HepG2 (cell line): ENCODE results near the gene POC1B. TPM values are rescaled to one million over a fixed set of nuclear protein-coding genes. Genes with fewer than 3 reads are reported as not detected.

Experiments used
- ATAC-seq: fragments of 200-7000 bp; cut with Tn5 transposase; 3 replicates; pipeline ENCODE4 v1.9.1; 2020; ENCODE audit warnings: mild to moderate bottlenecking, moderate library complexity
- BruUV-seq: library from RNA; stranded (reverse); fragments of 400-500 nt; replicated peaks from 2 replicates; lab custom pipeline; 2021; lab: Mats Ljungman, UMichigan
- CTCF ChIA-PET: fragments of 300-600 bp; formaldehyde crosslinking; extraction: SDS; loops from one replicate; lab custom pipeline; 2021; ENCODE audit warnings: low total read pairs, inconsistent platforms, low intra/inter-chr PET ratio; lab: Yijun Ruan, JAX
- POLR2A ChIA-PET: fragments of 350-600 bp; sonication (Branson Sonifier 250); formaldehyde crosslinking; loops from one replicate; lab custom pipeline; 2020; ENCODE audit warnings: antibody characterized with exemption, inconsistent platforms; lab: Yijun Ruan, JAX
- DNase-seq: peaks from one replicate; pipeline ENCODE4 v3.0.0-alpha.2; 2015; ENCODE audit warnings: low spot score
- FAIRE-seq: peaks from 3 replicates; lab custom pipeline; 2011; peaks lifted over from hg19 to GRCh38; lab: Jason Lieb, UNC
- H2AFZ ChIP-seq: one replicate; pipeline ENCODE4 v1.6.1; 2011; ENCODE audit warnings: low read length, inconsistent platforms
- H3K27ac ChIP-seq: fragments of 300-600 bp; 3 replicates; pipeline ENCODE4 v1.8.0; 2011; ENCODE audit warnings: mixed run types, mild to moderate bottlenecking, mixed read lengths, low read length, inconsistent platforms; ENCODE audit not compliant: insufficient read depth; ENCODE audit errors: extremely low read length
- H3K27me3 ChIP-seq, 2 experiments: fragments of 200-600 bp in 1 of 2; 2 replicates in 1 of 2; 3 replicates in 1 of 2; pipeline versions ENCODE4 v1.6.0 to v1.8.0; 2011; ENCODE audit warnings: low read length in 2 of 2, mild to moderate bottlenecking in 2 of 2, moderate library complexity in 2 of 2, inconsistent platforms in 1 of 2; ENCODE audit not compliant: insufficient read depth in 2 of 2, control insufficient read depth in 1 of 2
- H3K36me3 ChIP-seq, 2 experiments: fragments of 200-600 bp in 1 of 2; replicated peaks in 1 of 2; 2 replicates in 1 of 2; 3 replicates in 1 of 2; pipeline versions ENCODE4 v1.5.1 to v1.8.0; 2011; ENCODE audit warnings: low read length in 2 of 2, inconsistent platforms in 1 of 2; ENCODE audit not compliant: insufficient read depth in 2 of 2, control insufficient read depth in 1 of 2
- H3K4me1 ChIP-seq: 2 replicates; pipeline ENCODE4 v1.5.1; 2012; ENCODE audit warnings: low read length, inconsistent platforms; ENCODE audit not compliant: insufficient read depth
- H3K4me2 ChIP-seq: 2 replicates; pipeline ENCODE4 v1.6.0; 2011; ENCODE audit warnings: low read depth, low read length, inconsistent platforms
- H3K4me3 ChIP-seq, 3 experiments: fragments of 200-600 bp in 1 of 3; sonication (generic), shearing (Covaris generic) in 1 of 3; replicated peaks in 1 of 3; 2 replicates each; pipeline ENCODE4 v1.5.1; 2011 to 2016; ENCODE audit warnings: low read length in 3 of 3, inconsistent platforms in 2 of 3, low read depth in 2 of 3, mild to moderate bottlenecking in 2 of 3, control low read depth in 1 of 3, mixed read lengths in 1 of 3; ENCODE audit not compliant: insufficient read depth in 1 of 3
- H3K79me2 ChIP-seq: one replicate; pipeline ENCODE4 v1.6.1; 2011; ENCODE audit warnings: low read length, inconsistent platforms; ENCODE audit not compliant: insufficient read depth
- H3K9ac ChIP-seq: 2 replicates; pipeline ENCODE4 v1.6.0; 2011; ENCODE audit warnings: mild to moderate bottlenecking, low read depth, low read length, inconsistent platforms; ENCODE audit not compliant: insufficient read depth
- H3K9me3 ChIP-seq: 2 replicates; pipeline ENCODE4 v1.5.1; 2012; ENCODE audit warnings: mild to moderate bottlenecking, low read length
- H4K20me1 ChIP-seq: 2 replicates; pipeline ENCODE4 v1.6.0; 2011; ENCODE audit warnings: inconsistent platforms, mild to moderate bottlenecking, low read length, moderate library complexity; ENCODE audit not compliant: insufficient read depth
- AGO2 ChIP-seq: fragments of 200-400 bp; formaldehyde crosslinking; optimal IDR thresholded peaks from 2 replicates; pipeline ENCODE3; 2017; ENCODE audit warnings: mild to moderate bottlenecking, low read depth, low read length, moderate library complexity
- AHDC1 ChIP-seq: sonication (generic); formaldehyde crosslinking; IDR thresholded peaks from 2 replicates; pipeline ENCODE4 v1.5.1; 2020; ENCODE audit warnings: mild to moderate bottlenecking, missing genetic modification reagents, borderline replicate concordance
- CBX5 ChIP-seq: sonication (generic); formaldehyde crosslinking; IDR thresholded peaks from 2 replicates; pipeline ENCODE4 v1.4.0; 2020; ENCODE audit warnings: missing genetic modification reagents, borderline replicate concordance
- HOXA7 ChIP-seq: sonication (generic); formaldehyde crosslinking; IDR thresholded peaks from 2 replicates; pipeline ENCODE4 v1.8.1; 2022; ENCODE audit warnings: mild to moderate bottlenecking, missing genetic modification reagents, moderate library complexity
- MXD1 ChIP-seq: sonication (generic); formaldehyde crosslinking; IDR thresholded peaks from 2 replicates; pipeline ENCODE4 v1.4.0; 2020; ENCODE audit warnings: mild to moderate bottlenecking, missing genetic modification reagents
- PATZ1 ChIP-seq: sonication (generic); formaldehyde crosslinking; IDR thresholded peaks from 2 replicates; pipeline ENCODE4 v1.4.0; 2020; ENCODE audit warnings: missing genetic modification reagents
- SNRNP70 ChIP-seq: fragments of 200-400 bp; formaldehyde crosslinking; IDR thresholded peaks from 2 replicates; pipeline ENCODE4 v1.6.1; 2017; ENCODE audit warnings: mild to moderate bottlenecking, low read depth, low read length, moderate library complexity
- STAG1 ChIP-seq: sonication (generic); formaldehyde crosslinking; IDR thresholded peaks from 2 replicates; pipeline ENCODE4 v1.4.0; 2020; ENCODE audit warnings: missing genetic modification reagents
- ZBTB10 ChIP-seq: sonication (generic); formaldehyde crosslinking; IDR thresholded peaks from 2 replicates; pipeline ENCODE4 v1.4.0; 2020; ENCODE audit warnings: missing genetic modification reagents, borderline replicate concordance
- ZIK1 ChIP-seq: sonication (generic); formaldehyde crosslinking; IDR thresholded peaks from 2 replicates; pipeline ENCODE4 v1.5.0; 2020; ENCODE audit warnings: mild to moderate bottlenecking, low read depth, missing genetic modification reagents, borderline replicate concordance
- ZNF317 ChIP-seq: sonication (generic); formaldehyde crosslinking; IDR thresholded peaks from 2 replicates; pipeline ENCODE4 v1.5.0; 2020; ENCODE audit warnings: mild to moderate bottlenecking, missing genetic modification reagents
- ZNF567 ChIP-seq: sonication (generic); formaldehyde crosslinking; IDR thresholded peaks from 2 replicates; pipeline ENCODE4 v1.8.1; 2023; ENCODE audit warnings: mild to moderate bottlenecking, missing genetic modification reagents, borderline replicate concordance
- ZNF816 ChIP-seq: sonication (generic); formaldehyde crosslinking; IDR thresholded peaks from 2 replicates; pipeline ENCODE4 v1.8.0; 2022; ENCODE audit warnings: missing genetic modification reagents, mild to moderate bottlenecking, borderline replicate concordance
- ZSCAN31 ChIP-seq: sonication (generic); formaldehyde crosslinking; IDR thresholded peaks from 2 replicates; pipeline ENCODE4 v1.5.0; 2020; ENCODE audit warnings: low read depth, mild to moderate bottlenecking, missing genetic modification reagents
- in situ Hi-C: cut with HindIII; loops from 2 replicates; pipeline ENCODE4 v1.10.0; 2017; ENCODE audit warnings: low pct_unique_long_range_greater_than_20kb; ENCODE audit not compliant: extremely low pct_ligation_motif_present
- intact Hi-C: fragments of 100-400 bp; cut with micrococcal nuclease; formaldehyde crosslinking; loops from one replicate; pipeline ENCODE4 v1.10.0; 2022; ENCODE audit not compliant: unreplicated experiment
- polyA plus RNA-seq, 8 experiments: library from polyadenylated mRNA; depleted of rRNA in 3 of 8; stranded (reverse) in 7 of 8; unstranded in 1 of 8; fragments of >200 nt; fragmentation: Illumina TruSeq in 4 of 8; extraction: Trizol in 4 of 8; gene quantifications; 2 replicates each; pipeline versions ENCODE4 v1.2.1 to v1.2.3, GENCODE V29; 2011 to 2016; ENCODE audit warnings: low read depth in 4 of 8, missing spikeins in 1 of 8, mixed read lengths in 1 of 8; ENCODE audit not compliant: insufficient read depth in 1 of 8
- total RNA-seq, 5 experiments: library from RNA; depleted of rRNA; stranded (reverse); fragments of >200 nt; fragmentation: Illumina TruSeq; extraction: Trizol; gene quantifications; 2 replicates each; pipeline ENCODE4 v1.2.3, GENCODE V29; 2016; ENCODE audit warnings: low read depth in 1 of 5

POC1B gene
- total and polyA plus RNA-seq, 2 of the 13 experiments (the other 11 are each of a cell fraction or from before 2014, with no cell fraction given) = 9.3 to 11.0 TPM

GRCh38 chr12:89501793-89502192, 24.1 kb downstream of the POC1B start:
- BruUV-seq = no TSS peak
- no peaks in the 10 kb centered on the region for H4K20me1 ChIP-seq
- H3K9ac ChIP-seq = no peak overlapping the region
- intact Hi-C loops (no loop called here), in situ Hi-C loops (no loop called here)
- no peak overlapping the region for H3K4me3 ChIP-seq
- H3K27me3 ChIP-seq = no peaks in the 10 kb centered on the region
- no peaks in the 10 kb centered on the region for H3K9me3 ChIP-seq
- POLR2A ChIA-PET = no interaction called here
- no peak for TF ChIP-seq HOXA7 (CRISPR knock-in tag)
- TF ChIP-seq SNRNP70 = no peak
- TF ChIP-seq ZIK1 (CRISPR knock-in tag) = no peak
- no peak for TF ChIP-seq ZBTB10 (CRISPR knock-in tag)
- TF ChIP-seq AGO2 = no peak
- TF ChIP-seq STAG1 (CRISPR knock-in tag) = no peak
- TF ChIP-seq AHDC1 (CRISPR knock-in tag) = no peak
- no peak for TF ChIP-seq ZSCAN31 (CRISPR knock-in tag)
- no peak for TF ChIP-seq PATZ1 (CRISPR knock-in tag)
- TF ChIP-seq ZNF567 (CRISPR knock-in tag) = no peak
- no peak for TF ChIP-seq MXD1 (CRISPR knock-in tag)
- no peak for TF ChIP-seq ZNF816 (CRISPR knock-in tag)
- TF ChIP-seq CBX5 (CRISPR knock-in tag) = no peak
- no peak for TF ChIP-seq ZNF317 (CRISPR knock-in tag)
- TF ChIP-seq, all 625 proteins: peak for 0
- Histone ChIP-seq H3K36me3 (0 out of 5 replicates have a peak, but pooled peaks cover 0 to 1% of the 10 kb centered on the region in 2 experiments), H2AFZ (no peak overlapping the region), H3K79me2 (no peaks in the 10 kb centered on the region), H3K4me2 (no peak overlapping the region), H3K4me1 (peaks cover 9% of the 10 kb centered on the region), H3K27ac (no peak overlapping the region)
- ATAC-seq (no peak), DNase-seq (no peak), FAIRE-seq (no peak)
- CTCF ChIA-PET = no interaction called here
